ENCODE results near the gene NFIX. TPM values are rescaled to one million over a fixed set of nuclear protein-coding genes. Genes with fewer than 3 reads are reported as not detected.

Gene NFIX
- total RNA-seq, 1 donor from 2014 or later: 23.3 TPM

GRCh38 chr19:13033819-13034611, 38.7 kb downstream of the NFIX start:
- peak; percentile 84 for DNase-seq (ENCODE audit: low read depth)

- DNase-seq (ENCODE audit: low read depth): no peak
Observed at GRCh38 chr19:13034636-13035035, 39.4 kb downstream of the NFIX start.

DNA sequence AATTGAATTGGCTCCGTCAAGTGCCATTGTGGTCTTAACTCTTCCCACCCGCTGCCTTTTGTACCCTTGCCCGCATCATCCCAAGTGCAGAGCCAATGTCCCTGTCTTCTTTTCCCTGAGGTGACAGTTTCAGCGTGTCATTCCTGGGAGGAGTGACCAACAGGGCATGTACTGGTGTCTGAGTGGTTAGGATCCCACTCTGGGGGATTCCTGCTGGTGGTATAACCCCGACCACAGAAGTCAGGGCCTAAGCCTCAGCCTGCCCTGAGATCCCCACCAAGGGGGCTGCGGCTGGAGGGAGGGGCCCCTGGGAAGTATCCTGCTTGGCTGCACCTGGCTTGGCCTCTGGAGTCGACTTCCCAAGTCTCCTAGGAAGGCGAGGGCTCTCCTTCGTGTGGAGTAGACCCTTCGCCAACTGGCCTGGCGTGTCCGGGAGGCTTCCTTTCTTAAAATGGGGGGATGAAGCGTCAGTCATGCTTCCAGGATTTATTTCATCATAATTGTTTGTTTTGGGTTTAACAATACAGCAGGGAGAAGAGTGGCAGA, 40.6 kb downstream of the NFIX start:
- peak; percentile 77 for DNase-seq (ENCODE audit: low read depth)

DNA sequence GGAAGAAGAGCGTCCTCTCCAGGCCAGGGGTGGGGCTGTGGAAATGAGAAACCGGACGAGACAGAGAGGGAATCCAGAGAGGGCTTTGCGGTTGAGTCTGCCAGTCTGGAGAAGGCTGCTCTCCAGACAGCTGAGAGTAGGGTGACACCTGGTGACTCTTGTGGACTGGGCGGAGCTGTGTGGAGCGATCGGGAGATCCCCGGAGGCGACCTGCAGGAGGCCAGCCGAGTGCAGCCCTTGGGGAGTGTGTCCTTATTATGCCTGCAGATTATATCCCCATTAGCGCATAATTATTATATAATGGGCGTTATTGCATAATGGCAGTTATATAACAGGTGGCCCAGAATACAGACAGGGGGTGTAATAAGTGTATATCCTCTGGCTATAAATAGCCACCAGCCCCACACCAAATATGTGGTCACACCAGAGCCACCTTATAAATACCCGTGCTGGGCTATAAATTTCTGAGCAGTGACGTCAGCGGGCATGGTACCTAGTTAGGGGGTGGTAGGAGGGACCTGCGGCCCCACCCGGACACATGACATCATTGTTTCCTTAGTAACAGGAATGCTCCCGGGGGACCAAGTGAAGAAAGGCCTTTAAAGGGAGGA, 41.2 kb downstream of the NFIX start:
- peak; percentile 94 for DNase-seq (ENCODE audit: low read depth)

DNA sequence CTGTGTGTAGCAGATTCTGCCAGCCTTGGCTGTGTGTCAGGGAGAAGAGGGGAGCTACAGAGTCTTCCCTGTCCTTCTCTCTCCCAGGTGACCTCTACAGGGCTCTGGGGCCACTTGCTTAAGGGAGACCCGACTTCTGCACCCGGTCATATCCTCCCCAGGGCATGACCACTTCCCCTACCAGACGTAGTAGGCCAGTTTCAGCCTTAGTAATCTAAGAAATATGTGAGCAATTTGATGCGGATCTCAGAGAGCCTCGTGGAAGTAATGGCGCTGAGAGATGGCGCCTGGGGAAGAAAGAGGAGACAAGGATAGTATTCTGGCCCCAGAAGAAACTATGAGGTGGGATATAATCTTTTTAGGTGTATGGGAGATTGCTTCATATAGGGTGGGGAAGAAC, 41.9 kb downstream of the NFIX start:
- DNase-seq (ENCODE audit: low read depth): peak; percentile 65

- DNase-seq (ENCODE audit: low read depth): no peak
Observed at GRCh38 chr19:13037731-13038130, 42.5 kb downstream of the NFIX start.

GRCh38 chr19:13038306-13039210, 43.3 kb downstream of the NFIX start:
- no peak for DNase-seq (ENCODE audit: low read depth)

DNA sequence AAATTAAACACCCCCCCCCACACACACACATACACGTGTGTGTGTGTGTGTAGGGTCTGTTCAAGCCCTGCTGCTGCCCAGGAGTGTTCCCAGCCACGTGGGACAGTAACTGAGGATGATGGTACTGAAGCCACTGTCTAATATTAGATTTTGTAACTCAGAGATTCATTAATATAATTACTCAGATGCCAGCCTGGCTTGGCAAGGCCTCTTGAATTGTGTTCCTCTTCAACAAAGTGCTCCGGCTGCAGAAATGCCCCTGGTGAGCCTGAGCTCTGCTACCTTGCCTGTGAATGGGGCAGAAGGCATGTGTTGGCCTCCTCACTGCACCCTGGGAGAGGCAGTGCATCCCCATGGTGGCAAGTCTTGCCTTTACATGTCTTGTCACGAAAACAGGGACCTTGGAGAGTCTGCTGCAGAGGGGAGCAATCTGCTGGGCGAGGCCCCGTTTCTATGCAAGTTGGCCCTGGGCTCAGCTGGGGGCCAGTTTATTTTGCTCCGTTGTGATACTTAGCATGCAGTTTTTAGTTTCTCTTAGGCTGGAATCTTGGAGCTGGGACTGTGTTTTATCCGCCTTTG, 44.0 kb downstream of the NFIX start:
- DNase-seq (ENCODE audit: low read depth): no peak

DNA sequence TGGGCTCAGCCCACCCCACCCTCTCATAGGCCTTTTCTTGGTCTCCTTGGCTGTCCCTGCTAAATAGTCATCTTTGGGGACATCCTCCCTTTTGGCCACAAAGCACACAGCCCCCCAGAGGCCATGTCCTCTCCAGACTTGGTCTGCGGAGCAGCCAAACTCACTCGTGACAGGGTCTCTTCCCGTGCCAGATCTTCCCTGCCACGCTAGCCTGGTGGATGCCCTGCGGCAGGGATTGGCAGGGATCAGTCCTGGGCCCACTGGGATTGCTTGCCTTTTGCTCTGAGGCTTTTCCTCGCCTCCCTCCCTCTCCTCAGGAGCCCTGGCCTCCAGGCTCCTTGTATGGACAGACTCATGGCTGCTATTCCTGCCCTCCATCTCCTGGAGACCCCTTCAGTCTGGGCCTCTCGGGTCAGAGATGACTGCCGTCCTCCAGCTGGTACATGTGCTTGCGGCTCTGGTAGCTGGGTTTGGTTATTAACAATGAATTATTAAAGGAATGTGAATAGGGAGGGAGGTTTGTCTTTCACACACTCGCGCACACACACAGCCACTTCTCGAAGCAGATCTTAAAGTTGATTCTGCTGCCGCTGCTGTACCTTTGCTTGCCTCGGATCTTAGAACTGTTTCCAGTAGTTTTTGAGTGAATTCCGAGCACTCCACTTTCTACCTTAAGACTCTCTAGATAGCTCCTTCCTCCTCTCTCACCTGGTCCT, 45.1 kb downstream of the NFIX start:
- DNase-seq (ENCODE audit: low read depth): no peak

GRCh38 chr19:13040948-13041292, 45.6 kb downstream of the NFIX start:
- DNase-seq (ENCODE audit: low read depth): no peak

DNA sequence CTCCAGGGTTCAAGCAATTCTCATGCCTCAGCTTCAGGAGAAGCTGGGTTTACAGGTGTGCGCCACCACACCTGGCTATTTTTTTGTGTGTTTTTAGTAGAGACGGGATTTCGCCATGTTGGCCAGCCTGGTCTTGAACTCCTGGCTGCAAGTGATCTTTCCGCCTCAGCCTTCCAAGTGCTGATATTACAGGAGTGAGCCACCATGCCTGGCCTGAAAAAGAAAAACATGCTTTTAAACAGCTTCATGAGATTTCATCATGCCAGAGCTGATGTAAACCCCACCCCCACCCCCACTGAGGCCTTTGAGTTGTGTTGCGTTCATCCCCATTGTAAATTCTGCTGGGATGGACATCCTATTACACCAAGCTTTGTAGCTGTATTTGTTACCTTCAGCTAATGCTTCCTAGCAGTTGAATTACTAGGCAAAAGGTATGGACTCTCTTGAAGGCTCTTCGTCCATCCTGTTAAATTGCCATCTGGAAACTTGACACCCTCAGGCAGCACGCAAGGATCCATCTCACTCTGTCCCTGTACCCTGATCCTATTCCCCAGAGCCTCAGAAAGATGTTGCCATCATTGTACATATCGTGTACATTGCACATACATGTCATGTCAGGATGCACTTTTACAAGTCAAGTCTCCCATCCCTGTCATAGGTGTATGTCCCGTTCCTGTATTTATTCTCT, 47.3 kb downstream of the NFIX start:
- no peak for DNase-seq (ENCODE audit: low read depth)

DNA sequence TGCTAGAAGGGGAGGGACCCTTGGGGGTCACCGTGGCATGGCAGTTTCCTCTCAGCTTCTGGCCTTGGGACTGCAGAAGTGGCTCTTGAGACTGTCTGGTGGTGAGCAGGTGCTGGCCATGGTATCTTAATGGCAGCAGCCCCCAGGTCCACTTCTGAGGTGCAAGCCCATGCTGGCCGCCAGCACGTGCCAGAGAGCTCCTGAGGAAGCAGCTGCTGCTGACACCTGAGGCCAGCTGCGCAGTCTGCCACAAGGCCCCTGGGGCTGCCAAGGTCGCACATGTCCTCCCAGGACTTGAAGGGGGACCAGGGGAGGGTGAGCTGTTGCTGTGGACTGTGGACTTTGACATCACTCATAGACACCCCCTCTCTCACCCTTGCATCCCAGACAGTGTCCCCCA, 48.0 kb downstream of the NFIX start:
- DNase-seq (ENCODE audit: low read depth): no peak

GRCh38 chr19:13044231-13044836, 49.1 kb downstream of the NFIX start:
- no peak for DNase-seq (ENCODE audit: low read depth)

DNA sequence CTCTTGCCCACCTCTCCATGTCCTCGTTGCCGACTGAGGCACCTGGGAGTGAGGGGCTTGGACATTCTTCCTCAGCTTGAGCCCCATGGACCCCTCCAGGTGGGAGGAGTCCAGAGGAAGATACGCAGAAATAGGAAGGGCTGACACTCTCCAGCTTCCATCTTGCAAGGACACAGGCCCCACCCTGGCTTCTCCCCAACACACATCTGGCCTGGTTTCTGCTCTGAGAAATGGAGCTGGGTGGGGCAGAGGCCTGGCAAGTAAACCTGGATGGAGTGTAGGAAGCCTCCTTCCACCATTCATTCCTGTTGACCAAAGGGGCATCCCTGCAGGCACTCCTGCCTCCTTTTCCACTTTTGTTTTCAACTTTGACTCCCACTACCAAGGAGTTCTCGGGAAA, 50.5 kb downstream of the NFIX start:
- DNase-seq (ENCODE audit: low read depth): no peak

DNA sequence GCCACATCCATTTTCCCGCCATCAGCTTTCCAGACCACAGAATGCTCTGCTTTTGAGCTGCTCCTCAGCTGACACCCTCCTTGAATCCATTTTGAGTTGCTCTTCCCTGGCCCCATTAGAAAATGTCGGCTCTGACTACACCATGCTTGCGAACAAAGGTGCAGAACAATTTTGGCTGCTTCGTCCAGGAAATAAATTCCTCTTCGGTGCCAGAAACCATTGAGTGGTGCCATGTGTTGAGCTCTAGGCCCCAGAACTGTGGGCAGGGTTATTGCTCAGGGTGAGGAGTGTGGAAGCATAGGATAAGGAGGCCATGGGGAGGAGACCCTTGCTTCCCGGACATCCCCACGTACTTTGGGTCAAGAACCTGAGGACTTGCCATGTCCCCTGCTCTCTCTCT, 52.1 kb downstream of the NFIX start:
- DNase-seq (ENCODE audit: low read depth): no peak

GRCh38 chr19:13050274-13050673, 55.0 kb downstream of the NFIX start:
- DNase-seq (ENCODE audit: low read depth): no peak

DNA sequence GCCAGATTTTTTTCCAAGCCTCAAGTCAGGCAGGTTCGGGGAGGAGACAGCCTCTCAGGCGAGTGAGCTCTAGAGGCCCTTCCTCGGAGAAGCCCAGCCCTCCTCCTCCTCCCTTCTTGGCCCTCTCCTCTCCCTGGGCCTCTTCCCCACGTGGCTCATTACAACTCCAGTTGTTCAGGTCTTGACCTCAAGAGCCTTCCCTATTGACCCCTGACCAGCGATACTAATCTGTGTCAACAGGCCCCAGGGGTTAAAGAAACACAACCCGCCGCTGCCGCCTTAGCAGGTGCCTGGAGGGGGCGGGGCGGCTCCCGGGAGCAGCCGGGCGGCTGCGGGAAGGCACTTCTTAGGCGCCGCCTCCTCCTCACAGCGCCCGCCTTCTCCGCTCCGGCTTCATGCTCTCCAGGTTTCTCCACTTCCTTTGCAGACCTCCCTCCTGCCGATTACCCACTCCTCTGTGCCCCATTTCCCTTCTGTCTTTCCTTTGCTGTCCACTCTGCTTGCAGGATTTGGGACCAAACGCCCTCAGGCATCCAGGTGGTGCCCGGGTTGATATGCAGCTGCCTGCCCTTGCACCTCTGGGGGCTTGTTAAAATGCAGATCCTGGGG, 56.4 kb downstream of the NFIX start:
- DNase-seq (ENCODE audit: low read depth): peak; percentile 78

DNA sequence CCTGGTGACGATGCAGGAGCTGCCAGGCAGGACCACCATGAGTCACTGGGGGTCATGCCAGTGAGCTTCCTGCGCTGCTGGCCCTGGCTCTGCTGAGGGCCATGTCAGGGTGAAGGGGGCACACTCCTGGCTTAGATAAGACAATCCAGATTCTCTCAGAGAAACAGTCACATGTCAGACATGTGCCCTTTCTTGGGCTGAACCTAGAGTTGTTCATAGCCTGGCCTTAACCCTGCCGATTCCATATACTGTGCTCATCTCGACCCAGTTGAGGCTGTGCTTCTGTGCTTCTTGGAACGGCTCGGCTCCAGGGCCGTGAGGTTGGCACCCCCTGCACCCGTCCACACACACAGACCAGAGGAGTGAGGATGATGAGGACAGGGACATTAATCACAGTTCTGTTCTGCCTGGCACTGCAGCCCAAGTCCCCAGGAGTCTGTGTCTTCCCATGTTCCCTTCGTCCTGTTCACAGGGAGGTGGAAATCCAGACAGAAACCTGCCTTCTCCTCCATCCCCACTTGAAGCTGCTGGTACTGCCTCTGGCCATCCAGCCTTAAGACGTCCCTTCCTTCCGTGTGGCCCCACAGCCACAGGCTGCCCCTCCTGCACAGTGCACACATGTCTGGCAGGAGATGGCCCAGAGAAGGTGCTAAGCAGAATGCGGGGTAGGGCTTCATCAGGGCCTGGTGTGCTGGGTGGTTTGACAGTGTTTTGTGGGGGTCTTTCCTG, 57.3 kb downstream of the NFIX start:
- no peak for DNase-seq (ENCODE audit: low read depth)

DNA sequence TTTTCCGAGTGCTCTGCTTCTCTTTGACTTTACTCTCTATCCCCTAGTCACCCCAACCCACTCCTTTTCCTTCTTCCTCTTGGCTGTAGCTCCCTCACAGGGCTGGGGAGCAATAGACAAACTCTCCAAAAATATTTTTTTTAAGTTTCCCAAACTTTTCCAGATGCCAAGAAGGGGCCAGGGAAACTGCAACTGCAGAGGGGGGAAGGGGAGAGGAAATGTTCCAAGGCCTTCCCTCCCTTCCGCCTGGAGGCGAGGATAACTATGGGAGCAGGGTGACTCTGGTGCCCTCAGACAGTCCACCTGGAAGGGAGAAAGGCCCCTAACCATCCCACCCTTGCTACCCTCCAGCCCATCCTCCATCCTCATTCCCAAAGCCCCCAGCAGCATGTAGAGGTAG, 58.0 kb downstream of the NFIX start:
- no peak for DNase-seq (ENCODE audit: low read depth)

Data from myocyte (in vitro differentiated cells).